SK-N-SH treated with all-trans-retinoic acid at 6 μM for 48 hours (cell line): Measurements from ENCODE around the gene NUP133.

Source experiments
- ARNTL ChIP-seq: fragments of 450-650 bp; formaldehyde crosslinking; IDR thresholded peaks from 2 replicates; pipeline ENCODE4 v1.5.0; 2020; ENCODE audit warnings: low read depth, mild to moderate bottlenecking, moderate library complexity, borderline replicate concordance
- POU6F1 ChIP-seq: fragments of 250-450 bp; sonication (Bioruptor Pico); IDR thresholded peaks from 2 replicates; pipeline ENCODE4 v1.8.0; 2021; ENCODE audit warnings: low read depth, mild to moderate bottlenecking, moderate library complexity, borderline replicate concordance
- ZC3H10 ChIP-seq: fragments of 250-450 bp; sonication (Bioruptor Pico); IDR thresholded peaks from 2 replicates; pipeline ENCODE4 v1.5.1; 2021; ENCODE audit warnings: mild to moderate bottlenecking, moderate library complexity
- ZNF8 ChIP-seq: fragments of 450-650 bp; formaldehyde crosslinking; IDR thresholded peaks from 2 replicates; pipeline ENCODE4 v1.5.0; 2020; ENCODE audit warnings: mild to moderate bottlenecking, moderate library complexity
- TF ChIP-seq, protein P1 (sequence below): fragments of 250-450 bp; sonication (Bioruptor Pico); IDR thresholded peaks from 2 replicates; pipeline ENCODE4 v1.5.1; 2020; ENCODE audit warnings: low read depth, mild to moderate bottlenecking, moderate library complexity
- TF ChIP-seq, protein P2 (sequence below): fragments of 250-450 bp; sonication (Bioruptor Pico); IDR thresholded peaks from 2 replicates; pipeline ENCODE4 v1.5.1; 2021; ENCODE audit warnings: mild to moderate bottlenecking, moderate library complexity

GRCh38 chr1:229457436-229457835 lies 50.7 kb downstream of the NUP133 start:
- no peak for TF ChIP-seq POU6F1 (CRISPR knock-in tag)
- no peak for TF ChIP-seq ZNF8 (CRISPR knock-in tag)
- TF ChIP-seq, protein P1, sequence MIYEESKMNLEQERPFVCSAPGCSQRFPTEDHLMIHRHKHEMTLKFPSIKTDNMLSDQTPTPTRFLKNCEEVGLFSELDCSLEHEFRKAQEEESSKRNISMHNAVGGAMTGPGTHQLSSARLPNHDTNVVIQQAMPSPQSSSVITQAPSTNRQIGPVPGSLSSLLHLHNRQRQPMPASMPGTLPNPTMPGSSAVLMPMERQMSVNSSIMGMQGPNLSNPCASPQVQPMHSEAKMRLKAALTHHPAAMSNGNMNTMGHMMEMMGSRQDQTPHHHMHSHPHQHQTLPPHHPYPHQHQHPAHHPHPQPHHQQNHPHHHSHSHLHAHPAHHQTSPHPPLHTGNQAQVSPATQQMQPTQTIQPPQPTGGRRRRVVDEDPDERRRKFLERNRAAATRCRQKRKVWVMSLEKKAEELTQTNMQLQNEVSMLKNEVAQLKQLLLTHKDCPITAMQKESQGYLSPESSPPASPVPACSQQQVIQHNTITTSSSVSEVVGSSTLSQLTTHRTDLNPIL, result no peak
- TF ChIP-seq ZC3H10, result no peak
- TF ChIP-seq ARNTL, result no peak
- TF ChIP-seq, protein P2, sequence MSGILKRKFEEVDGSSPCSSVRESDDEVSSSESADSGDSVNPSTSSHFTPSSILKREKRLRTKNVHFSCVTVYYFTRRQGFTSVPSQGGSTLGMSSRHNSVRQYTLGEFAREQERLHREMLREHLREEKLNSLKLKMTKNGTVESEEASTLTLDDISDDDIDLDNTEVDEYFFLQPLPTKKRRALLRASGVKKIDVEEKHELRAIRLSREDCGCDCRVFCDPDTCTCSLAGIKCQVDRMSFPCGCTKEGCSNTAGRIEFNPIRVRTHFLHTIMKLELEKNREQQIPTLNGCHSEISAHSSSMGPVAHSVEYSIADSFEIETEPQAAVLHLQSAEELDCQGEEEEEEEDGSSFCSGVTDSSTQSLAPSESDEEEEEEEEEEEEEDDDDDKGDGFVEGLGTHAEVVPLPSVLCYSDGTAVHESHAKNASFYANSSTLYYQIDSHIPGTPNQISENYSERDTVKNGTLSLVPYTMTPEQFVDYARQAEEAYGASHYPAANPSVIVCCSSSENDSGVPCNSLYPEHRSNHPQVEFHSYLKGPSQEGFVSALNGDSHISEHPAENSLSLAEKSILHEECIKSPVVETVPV (CRISPR knock-in tag), result no peak
